Activated CD4-positive, CD25-positive, alpha-beta regulatory T cell (primary cell): Measurements from ENCODE around the gene LYL1.

Source experiments
- DNase-seq, 4 experiments: peaks; one replicate each; lab custom pipeline; 2025; lab: John Stamatoyannopoulos, UW

Gene LYL1

DNA sequence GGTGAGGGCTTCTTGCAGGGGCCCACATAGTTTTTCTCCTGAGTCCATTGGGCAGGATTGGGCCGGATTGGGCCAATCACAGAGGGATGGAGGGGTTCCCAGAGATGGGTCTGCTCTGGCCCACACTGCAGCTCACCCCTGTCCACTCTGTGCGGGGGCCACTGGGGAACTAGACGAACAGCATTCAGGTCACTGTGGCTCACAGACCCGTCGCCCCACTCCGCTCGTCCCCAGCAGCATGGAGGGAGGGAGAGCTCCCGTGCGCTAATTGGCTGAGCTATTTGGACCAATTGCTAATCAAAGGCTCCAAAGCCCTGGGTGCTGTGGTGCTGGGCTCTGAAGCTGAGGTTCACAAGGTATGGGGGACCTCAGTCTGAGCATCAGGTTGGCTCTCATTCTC, 26.7 kb upstream of the LYL1 start:
- DNase-seq = no peak

DNA sequence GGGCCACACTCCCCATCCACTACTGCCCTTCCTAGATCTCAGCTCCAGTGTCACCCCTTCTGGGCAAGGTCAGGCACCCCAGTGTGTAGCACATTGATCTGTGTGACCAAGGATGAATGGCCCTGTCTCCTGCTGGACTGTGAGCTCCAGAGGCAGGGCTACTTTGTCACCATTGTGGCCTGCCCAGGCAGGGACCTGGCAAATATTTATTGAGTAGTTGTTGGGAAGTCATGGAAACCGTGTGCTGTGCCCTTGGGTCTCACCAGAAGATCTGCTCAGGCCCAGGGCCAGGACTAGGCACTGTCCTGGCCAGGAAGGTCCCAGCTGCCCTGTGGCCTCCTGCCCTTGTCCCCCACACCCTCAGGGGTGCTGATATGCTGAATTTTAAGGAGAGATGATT, 25.9 kb upstream of the LYL1 start:
- DNase-seq = no peak

DNA sequence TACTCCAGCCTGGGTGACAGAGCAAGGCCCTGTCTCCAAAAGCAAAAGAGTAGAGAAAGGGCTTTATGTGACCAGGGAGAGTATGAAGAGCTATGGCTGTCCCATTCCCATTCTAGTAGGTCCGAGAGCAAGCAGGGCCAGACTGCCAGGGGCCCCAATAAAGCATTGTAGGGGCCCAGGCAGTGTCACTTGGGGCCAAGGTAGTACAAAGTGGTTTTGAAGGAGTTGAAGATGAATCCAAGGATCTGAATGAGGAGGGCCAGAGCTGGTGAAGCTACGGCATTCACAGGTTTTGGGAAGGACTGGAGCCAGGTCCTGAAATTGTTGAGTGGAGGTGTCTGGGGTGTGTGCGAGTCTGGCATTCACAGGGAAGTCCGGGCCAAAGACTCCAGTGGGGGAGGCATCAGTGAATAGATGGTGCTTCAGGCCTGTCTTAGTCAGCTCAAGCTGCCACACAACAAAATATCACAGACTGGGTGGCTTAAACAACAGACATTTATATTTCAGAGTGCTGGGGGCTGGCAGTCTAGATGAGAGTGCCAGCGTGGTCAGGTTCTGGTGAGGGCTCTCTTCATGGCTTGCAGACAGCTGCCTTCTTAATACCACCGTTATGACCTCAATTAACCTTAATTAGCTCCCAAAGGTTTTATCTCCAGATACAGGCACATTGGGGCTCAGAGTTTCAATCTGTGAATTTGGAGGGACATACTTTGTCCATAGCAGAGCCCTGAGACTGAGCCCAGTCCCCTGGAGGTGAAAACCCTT, 25.3 kb upstream of the LYL1 start:
- DNase-seq = no peak

DNA sequence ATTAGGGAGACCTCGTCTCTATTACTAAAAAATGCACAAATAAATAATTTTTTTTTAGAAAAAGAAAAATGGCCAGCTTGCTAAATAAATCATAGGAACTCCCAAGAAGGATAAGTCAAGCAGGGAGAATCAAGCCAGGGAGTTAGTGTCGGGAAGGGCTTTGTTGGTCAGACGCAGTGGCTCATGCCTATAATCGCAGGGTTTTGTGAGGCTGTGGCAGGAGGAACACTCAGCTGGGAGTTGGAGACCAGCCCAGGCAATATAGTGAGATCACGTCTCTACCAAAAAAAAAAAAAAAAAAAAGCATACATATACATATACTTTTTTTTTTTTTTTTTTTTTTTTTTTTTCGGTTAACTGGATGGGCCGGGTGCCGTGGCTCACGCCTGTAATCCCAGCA, 24.4 kb upstream of the LYL1 start:
- no peak for DNase-seq

DNA sequence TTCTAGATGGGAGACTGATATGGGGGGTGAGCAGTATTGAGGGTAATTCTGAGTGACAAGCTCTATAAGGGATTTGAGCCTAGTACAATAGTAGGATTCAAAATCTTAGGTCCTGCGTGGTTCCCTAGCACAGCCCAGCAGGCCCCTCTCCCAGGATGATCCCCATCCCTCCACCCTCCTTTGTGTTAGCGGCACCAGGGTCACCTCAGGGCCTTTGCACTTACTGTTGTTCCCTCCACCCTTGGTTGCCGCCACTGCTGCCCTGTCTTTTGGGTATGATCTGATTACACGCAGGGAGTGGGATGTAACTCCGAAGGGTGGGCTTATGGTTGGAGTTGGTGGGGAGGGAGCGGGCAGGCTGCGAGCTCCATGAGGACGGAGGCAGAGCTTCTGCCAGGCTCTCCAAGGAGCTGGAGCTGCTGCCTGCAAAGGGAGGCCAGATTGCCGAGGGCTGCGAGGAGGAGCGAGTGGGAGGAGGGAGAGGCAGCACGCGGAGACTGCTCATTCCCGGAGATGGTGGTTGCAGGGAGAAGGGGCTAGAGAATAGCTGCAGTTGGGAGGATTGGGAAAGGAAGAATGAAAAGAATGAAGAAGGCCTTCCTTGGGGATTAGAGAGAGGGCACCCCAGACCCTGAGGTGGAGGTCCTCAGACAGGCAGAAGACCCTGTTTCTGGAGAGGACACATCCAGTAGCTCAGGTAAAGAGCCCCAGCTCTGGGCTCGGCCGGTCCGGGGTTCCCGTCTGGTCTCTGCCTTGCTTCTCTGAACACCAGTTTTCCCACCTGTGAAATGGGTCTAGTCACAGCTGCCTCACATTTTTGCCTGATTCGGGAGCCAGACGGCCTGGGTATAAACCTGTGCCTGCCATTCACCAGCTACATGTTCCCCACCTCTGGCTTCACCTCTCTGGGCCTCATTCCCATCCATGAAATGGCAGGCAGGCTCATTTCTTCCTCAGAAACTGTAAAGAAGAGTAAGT, 20.6 kb upstream of the LYL1 start:
- DNase-seq = no peak

DNA sequence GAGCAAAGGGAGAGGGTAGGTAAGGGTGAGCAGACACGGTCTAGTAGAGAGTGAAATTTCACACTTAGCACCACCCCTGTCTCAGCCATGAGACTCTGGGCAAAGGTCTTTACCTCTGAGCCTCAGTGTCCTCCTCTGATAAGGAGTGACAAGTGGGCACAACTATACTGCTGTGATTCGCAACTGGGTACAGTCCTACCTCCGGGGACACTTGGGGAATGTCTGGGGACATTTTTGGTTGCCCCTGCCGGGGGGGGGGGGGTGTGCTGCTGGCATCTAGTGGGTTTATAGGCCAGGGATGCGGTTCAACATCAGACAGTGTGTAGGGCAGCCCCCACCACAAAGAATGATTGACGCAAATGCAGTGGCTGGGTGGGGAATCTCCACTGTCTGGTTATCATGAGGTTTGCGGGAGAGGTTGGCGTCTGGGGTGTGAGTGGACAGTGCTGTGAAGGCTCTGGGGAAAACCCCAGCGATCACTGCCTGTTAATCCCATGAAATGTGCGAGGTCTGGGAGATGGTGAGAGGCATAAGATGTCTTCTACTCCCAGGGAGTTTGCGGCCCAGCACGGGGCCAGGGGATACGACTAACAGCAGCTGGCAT, 19.7 kb upstream of the LYL1 start:
- no peak for DNase-seq

DNA sequence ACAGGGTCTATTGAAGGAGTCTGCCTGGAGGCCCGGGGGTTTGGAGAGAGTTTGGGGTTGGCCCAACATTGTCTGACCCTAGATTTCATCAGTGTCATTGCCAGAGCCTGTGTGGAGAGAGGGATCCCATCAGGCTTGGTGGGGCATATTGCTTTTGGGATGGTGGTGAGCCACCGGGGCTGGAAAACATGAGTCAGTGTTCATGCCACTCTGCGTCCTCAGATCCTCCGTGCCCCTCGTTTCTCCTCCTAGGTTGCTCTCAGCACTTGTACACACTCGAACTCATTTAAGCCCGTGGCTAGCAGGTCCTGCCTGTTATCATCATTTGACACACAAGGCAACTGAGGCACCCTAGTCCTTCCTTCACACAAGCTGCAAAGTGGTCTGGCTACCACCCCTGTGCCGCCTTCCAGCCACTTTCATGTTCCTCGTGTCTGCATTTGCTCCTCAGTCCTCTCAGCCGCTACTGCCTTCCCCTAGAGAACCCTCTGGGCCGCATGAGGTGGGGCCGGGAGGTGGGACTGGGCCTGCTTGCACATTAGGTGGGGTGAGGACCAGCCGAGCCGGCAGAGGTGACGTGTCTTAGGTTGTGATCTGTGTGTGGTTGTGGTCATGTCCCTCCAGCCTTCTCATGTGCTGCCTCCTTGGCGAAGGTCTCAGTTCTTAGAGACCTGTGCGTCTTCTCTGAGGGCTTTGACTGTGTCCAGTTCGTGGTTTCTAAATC, 19.1 kb upstream of the LYL1 start:
- no peak for DNase-seq

DNA sequence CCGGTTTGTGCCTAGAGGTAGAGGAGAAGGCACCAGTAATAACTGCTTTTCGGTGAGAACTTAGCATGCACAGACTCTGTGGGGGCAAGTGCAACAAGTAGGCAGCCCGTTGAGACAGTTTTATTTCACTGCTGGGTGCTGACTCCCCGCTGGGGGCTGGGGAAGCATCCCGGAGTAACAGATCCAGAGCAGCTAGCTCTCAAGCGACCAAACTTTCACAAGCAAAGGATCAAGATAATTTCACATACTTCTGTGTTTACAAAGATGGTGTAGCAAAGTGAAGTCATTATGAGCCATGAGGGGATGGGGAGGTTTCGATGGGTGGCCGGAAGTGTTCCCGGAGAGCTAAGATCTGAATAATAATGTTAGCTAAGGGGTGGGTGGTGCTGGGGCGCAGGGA, 18.2 kb upstream of the LYL1 start:
- no peak for DNase-seq

DNA sequence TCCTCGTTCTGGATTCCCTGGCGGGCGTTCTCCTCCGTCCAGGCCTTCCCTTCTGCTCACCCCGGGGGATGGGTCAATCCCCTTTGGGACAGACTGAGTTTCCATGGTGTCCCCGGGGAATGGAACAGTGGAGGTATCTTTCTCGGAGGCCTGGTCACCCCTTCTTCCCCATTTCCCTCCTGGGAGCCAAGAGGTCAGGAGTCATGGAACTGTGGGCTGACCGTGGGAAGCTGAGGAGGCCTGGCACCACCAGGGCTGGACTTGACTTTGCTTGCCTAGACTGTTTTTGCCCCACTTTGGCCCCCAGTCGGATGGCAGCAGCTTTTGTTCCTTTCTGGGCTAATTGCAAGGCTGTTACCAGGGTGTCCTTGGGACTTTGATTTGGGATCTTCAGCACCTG, 17.4 kb upstream of the LYL1 start:
- DNase-seq = no peak

DNA sequence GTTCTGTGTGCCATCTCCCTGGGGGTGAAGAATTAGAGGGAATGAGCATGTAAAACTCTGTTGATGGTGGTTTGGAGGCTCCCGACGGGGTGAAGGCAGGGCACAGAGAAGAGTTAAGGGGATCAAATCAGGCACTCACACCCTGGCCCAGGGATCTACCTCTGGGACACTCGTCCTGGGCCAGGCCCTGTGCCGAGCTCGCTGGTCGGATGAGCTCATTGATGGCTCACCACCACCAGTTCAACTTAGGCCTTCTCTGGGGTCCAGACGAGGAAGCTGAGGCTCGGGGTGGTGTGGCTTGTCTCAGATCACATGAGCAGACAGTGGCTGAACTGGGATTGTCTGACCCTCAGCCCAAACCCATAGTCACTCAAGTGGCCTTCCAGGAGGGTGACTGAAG, 17.0 kb upstream of the LYL1 start:
- no peak for DNase-seq

DNA sequence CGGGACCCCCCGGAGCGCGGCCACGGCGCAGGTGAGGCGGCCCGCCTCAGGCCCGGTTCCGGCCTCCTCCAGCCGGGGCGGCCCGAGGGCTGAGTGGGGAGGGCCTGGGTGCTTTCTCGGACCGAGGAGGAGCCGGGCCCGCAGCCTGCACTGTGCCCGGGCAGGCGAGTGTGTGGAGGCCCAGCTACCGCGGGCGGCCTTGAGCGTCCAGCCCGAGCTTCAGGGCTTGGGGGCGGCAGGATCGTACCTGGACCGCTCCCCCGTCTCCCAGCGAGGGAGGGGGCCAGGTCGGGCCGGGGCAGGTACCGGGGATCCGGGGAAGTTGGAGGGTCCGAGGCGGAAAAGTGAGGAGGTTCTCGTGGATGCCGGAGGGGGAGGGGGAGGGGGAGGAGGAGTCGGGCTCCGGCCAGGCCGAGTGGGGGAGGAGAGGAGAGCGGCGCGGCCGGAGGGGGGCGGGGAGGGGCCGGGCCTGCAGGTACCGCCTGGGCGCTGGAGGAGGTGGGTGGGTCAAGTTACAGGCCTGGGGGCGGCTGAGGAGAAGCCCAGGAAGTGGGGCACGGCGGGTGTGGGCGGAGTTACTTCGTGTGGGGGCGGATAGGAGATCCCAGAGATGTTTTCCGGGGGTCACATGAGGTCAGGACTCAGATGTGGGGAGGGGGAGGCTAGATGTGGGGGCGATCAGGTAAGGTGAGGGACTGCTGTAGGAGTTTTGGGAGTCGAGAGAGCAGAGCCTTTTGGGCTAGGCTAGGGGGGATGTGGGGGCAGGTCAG, 16.0 kb upstream of the LYL1 start:
- peak in 1 of 4 experiments; percentile 34 for DNase-seq

DNA sequence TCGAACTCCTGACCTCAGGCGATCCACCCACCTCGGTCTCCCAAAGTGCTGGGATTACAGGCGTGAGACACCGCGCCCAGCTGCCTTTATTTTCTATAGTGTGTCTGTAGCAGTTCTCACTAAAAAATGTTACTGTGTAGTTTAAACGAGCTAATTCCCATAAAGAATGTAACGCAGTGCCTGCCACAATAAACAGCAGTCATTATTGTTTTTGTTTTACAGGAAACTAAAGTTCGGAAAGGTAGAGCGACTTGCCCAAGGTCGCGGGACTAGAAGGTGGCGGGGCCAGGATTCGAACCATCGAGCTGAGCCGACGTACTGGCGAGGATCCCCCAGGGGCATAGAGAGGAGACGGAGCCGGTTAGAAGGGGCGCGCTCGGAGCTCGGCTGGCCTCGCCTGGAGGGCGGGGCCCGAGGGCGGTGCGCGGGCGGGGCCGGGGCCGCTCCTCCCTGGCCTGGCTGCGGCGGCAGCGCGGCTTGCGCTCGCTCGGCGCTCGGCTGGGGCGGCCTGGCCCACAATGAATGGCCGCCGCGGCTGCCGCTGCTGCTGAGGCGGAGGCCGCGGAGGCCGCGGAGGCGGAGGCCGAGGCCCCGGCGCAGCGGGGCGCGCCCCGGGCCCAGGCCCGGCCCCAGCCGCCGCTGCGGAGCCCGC, 15.2 kb upstream of the LYL1 start, which contains the start of gene NACC1:
TSS of gene NACC1 (plus strand) at position 493 of the 652 bp plus-strand sequence. CDS start 16,944 bp downstream, outside the sequence.
- DNase-seq = peak; percentile 74 to 87 (median 80)

DNA sequence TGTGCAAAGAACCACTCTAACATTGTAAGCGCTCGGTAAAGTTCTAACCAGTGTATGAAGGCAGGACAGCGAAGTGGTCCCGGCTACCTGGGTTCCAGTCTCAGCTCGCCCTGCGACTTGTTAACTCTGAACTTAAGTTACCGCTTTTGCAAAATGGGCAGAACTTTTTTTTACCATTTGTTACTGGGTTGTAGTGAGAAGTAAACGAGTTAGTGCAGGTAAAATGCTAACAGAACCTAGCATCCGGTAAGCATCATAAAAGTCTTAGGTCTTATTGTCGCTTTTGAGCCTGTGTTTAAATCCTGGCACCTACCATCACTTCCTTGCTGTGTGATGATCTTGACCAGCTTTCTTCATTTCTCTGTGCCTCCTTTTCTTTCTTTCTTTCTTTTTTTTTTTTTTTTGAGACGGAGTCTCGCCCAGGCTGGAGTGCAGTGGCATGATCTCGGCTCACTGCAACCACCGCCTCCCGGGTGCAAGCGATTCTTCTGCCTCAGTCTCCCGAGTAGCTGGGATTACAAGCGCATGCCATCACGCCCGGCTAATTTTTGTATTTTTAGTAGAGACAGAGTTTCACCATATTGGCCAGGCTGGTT, 14.6 kb upstream of the LYL1 start:
- no peak for DNase-seq

DNA sequence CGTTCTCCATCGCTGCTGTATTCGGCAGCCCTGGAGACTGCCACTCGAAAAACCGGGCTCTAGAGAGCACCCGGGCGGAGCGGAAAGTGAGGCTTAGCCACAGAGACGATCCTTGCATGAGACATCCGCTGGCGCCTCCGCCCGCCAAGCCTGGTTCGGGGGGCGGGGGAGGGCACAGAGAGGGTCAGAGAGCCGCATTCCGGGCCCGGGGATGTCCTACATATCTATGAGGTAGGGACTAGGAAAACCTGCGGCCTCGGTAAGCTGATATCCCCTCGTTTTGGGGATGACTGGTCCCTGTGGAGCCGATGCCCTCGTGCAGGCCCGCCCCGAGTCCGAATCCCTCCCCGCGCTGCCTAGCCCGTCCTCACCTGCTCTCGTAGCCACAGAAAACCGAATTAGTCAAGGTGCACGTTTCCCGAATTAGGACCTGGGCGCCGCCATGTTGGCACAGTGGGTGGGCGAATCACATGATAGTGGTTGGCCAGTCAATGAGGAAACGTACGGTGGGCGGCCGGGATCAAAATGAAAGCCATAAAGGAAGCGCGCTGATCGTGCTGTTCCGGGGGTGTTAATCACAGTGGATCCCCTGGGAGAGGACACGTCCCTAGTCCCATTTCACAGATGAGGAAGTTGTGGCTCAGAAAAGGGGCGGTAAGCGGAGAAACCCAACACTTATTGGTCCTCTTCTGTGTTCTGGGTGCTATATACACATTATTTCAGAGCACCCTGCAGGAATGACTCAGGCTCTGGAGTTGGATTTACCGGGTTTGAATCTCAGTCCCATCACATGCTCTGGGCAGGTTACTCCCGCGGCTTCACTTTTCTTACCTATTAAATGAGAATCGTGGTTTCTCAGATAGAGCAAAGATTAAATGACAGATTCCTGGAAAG, 13.9 kb upstream of the LYL1 start, which contains the start of gene TRMT1:
TSS of gene TRMT1 (minus strand) at position 459 of the 894 bp plus-strand sequence. CDS start at position 118, 341 bp downstream.
- peak; percentile 76 to 90 (median 82) for DNase-seq

DNA sequence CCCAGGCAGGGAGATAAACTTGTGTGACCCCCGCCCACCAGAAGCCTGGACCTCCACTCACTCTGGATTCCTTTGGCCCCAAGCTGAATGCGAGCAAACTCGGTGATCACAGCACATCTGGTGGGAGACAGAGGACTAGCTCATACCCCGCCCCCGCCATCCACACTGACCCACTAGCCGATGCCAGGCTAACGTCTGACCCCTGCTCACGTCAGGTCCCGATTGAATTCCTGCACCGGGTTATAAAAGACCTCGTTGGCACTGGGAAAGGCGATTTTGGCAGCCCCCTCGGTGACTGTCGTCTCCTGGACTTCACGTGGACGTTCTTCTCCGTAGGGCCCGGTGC, 13.3 kb upstream of the LYL1 start:
- DNase-seq = no peak

DNA sequence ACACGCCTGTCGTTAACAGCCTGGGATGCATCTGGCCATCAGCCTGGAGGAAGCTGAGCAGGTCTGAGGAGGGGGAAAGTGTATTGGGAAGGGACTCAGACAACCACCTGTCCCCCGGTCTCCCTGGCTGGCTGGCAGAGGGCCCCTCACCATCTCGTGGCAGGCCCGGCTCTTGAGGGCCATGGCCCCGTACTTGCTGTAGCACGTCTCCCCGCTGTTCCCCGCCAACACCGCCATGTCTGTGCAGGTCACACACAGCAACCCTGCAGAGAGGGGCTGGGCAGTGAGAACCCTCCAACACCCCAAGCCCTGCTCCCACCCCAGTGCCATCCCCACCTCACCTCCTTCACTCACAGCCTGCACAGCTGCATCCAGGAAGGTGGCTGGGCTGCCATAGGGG, 9.9 kb upstream of the LYL1 start:
- no peak for DNase-seq

DNA sequence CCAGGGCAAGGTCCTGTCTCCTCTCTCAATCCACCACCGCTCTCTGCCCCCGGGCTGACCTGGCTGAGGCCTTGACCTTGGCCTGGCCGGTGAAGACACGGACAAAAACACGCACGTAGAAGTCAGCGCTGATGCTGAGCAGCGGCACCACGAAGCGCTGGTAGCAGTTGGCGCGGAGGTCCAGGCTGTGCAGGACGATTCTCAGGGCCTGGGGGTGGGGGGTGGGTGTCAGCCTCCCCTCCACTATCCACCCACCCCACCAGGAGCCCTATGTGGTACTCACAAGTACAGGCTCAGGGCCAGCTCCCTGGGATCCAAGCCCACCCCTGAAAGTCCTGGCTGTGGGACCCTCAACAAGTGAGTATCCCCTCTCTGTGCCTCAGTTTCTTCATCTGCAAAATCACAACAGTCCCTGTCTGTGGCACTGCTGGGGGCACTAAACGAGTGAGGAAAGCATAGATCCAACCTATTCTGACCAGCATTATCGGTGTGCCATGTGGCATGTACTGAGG, 7.5 kb upstream of the LYL1 start:
- no peak for DNase-seq

DNA sequence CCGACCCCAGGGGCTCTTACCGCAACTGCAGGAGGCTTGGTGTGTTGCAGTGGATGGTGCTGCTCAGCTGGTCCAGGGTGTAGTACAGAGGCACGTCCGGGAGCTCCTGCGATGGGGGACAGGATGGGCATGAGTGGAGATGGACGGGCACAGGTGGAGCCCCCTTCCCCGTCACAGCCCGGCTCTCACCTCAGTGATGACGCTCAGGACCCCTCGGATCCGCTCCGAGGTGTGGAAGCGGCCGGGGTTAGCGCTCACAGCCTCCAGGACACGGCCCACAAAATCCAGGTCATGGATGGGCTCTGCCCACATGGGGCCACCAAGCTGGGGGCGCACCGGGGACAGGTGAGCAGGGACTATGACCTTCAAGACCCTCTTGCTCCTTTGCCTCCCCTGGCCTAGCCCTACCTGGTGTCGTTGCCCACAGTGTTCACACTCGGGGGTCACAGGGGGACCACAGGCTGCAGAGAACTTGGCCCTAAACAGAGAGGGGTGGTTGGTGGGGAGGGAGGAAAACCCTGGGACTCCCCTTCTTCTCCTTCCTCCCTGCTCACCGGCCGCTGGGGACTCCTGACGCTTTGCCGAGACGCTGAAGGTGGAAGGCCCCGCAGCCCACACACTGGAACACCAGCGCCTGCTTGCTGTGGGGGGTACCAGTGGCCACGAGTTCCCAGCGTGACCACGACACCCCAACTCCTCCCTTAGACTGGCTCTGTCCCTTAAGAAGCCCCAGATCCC, 6.9 kb upstream of the LYL1 start:
- DNase-seq = no peak
